ENCODE data around the gene TKTL1. TPM values are rescaled to one million over a fixed set of nuclear protein-coding genes. Genes with fewer than 3 reads are reported as not detected.

TKTL1 gene
- total and polyA plus RNA-seq, 2 of the 8 experiments (the other 6 are each of a cell fraction or from before 2014, with no cell fraction given) = 0.05 TPM; not detected in 1

GRCh38 chrX:154353172-154353843 is 57.7 kb downstream of the TKTL1 start:
- Histone ChIP-seq H3K4ac (replicated peaks; ENCODE audit: insufficient read length, low read depth, low read length) (no peak overlapping the region), H3K36me3 (ENCODE audit: control insufficient read depth in 2 of 4, insufficient read depth in 4 of 4, low read length in 3 of 4) (peaks cover 41 to 99% (median 82%) of the 10 kb centered on the region in 4 experiments), H3K4me2 (ENCODE audit: insufficient read depth in 1 of 2, low read depth in 2 of 2, low read length in 2 of 2) (no peak overlapping the region), H2AFZ (ENCODE audit: low read length) (no peak overlapping the region), H2BK12ac (ENCODE audit: low read depth, low read length) (no peak overlapping the region), H3K18ac (ENCODE audit: extremely low read depth, low read length) (no peak overlapping the region), H4K20me1 (replicated peaks in 1 of 2; ENCODE audit: control insufficient read depth in 1 of 2, insufficient read depth in 2 of 2, low read length in 2 of 2) (peaks cover 0 to 36% of the 10 kb centered on the region in 2 experiments), H3K27ac (ENCODE audit: low read depth, low read length) (no peak overlapping the region), H3K27me3 (replicated peaks in 1 of 4; ENCODE audit: control insufficient read depth in 3 of 4, extremely low read depth in 1 of 4, insufficient read depth in 3 of 4, low read length in 3 of 4) (no peaks in the 10 kb centered on the region), H3K9ac (replicated peaks in 1 of 4; ENCODE audit: extremely low read depth in 1 of 4, low read depth in 3 of 4, low read length in 3 of 4) (no peak overlapping the region), H3K4me1 (replicated peaks in 1 of 4; ENCODE audit: control insufficient read depth in 3 of 4, insufficient read depth in 4 of 4, low read length in 3 of 4) (no peaks in the 10 kb centered on the region), H4K5ac (ENCODE audit: insufficient read length, low read depth, low read length) (no peak overlapping the region), H4K8ac (ENCODE audit: extremely low read depth, insufficient read depth, low read length) (no peak overlapping the region; the same call in 1 of the 2 replicates), H2BK15ac (ENCODE audit: low read length) (no peak overlapping the region), H2AK5ac (ENCODE audit: low read depth, low read length) (no peak overlapping the region), H3K14ac (ENCODE audit: insufficient read length) (no peak overlapping the region), H3K4me3 (ENCODE audit: extremely low read depth in 1 of 4, insufficient read depth in 2 of 4, low read depth in 3 of 4, low read length in 4 of 4) (no peak overlapping the region), H3K9me3 (ENCODE audit: insufficient read depth in 2 of 2, low read depth in 1 of 2, low read length in 1 of 2) (no peaks in the 10 kb centered on the region), H3K23me2 (ENCODE audit: low read depth, low read length) (no peaks in the 10 kb centered on the region), H3K56ac (replicated peaks; ENCODE audit: insufficient read length, low read depth, low read length) (no peak overlapping the region), H4K91ac (replicated peaks; ENCODE audit: insufficient read length, low read length) (no peak overlapping the region), H2BK120ac (replicated peaks; ENCODE audit: low read depth, low read length) (no peak overlapping the region), H3K79me1 (ENCODE audit: low read depth, low read length) (no peaks in the 10 kb centered on the region), H3K23ac (ENCODE audit: insufficient read length) (no peak overlapping the region), H2BK20ac (ENCODE audit: low read length) (no peak overlapping the region), H2BK5ac (ENCODE audit: low read depth, low read length) (no peak overlapping the region), H3K79me2 (ENCODE audit: control insufficient read depth in 1 of 2, insufficient read depth in 2 of 2, low read length in 2 of 2) (no peaks in the 10 kb centered on the region)
- ChIA-PET CTCF (ENCODE audit: partially characterized antibody) (interaction anchor here (1.5 kb wide), 1 partner anchor 12 kb away, joined by 4 read pairs; no protein-coding TSS in a partner anchor), POLR2A (ENCODE audit: partially characterized antibody) (interaction anchor here (1.9 to 15.6 kb wide), 3 partner anchors 12 to 48 kb away, joined by 5 to 348 read pairs (median 8); no protein-coding TSS in a partner anchor)
- WGBS, 2 experiments (ENCODE audit: extremely low coverage in 1 of 2, insufficient coverage in 1 of 2, insufficient read length in 1 of 2, insufficient replicate concordance in 2 of 2, low coverage in 1 of 2, low lambda C conversion rate in 2 of 2, missing lambda C conversion rate in 1 of 2) = 95% methylated on average over 9 of the region's 24 CpGs; no CpG with 5 or more reads in 1 of the 2 experiments
- DNase-seq (ENCODE audit: low read depth in 1 of 2, low spot score in 2 of 2) (no peak), FAIRE-seq (no peak)
- no peak for TF ChIP-seq FOSL1 (IDR thresholded peaks at IDR 0.05; ENCODE audit: insufficient read depth, low read depth, low read length)
- TF ChIP-seq POLR2A (IDR thresholded peaks at IDR 0.05; ENCODE audit: control extremely low read depth in 1 of 2, low read depth in 2 of 2, low read length in 2 of 2) = peak in 1 of 2 experiments; percentile 32; a peak in 1 of 3 replicates
